Measurements from ENCODE around the gene CST8. TPM values are rescaled to one million over a fixed set of nuclear protein-coding genes. Genes with fewer than 3 reads are reported as not detected.

CST8 gene
- total and polyA plus RNA-seq, 2 of the 4 experiments (the other 2 are of a cell fraction) = not detected

DNA sequence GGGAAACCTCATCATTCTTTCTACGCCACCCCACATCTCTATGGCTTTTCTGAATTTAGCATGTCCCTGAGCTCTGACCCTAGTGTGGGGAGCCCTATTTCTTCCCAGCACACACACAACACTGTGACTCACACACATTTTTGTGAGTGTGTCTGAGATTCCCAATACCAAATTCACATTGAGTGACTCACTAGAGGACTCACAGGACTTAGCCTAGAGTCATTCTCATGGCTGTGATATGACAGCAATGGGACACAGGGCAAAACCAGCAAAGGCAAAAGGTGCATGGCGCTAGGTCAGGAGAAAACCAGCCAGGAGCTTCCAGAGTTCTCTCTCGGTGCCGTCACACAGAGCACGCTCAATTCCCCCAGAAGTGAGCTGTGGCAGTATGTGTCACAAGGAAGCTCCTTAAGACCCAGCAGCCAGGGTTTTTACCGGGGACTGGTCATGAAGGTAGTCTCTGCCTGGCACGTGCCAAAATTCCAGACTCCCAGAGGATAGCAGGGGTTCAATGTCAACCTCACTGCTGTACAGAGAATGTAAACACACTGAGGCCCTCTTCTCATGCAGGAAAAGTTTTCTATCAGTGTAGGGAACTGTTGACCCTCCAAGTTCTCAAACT is 45.2 kb upstream of the CST8 start:
- no peak overlapping the region; a peak in 1 of 4 replicates for H4K8ac ChIP-seq (ENCODE audit: low read depth in 2 of 2, low read length in 2 of 2)
- peaks cover 6% of the 10 kb centered on the region; the same call in 1 of the 2 replicates for H3K9me1 ChIP-seq (ENCODE audit: insufficient read depth, low read length)
- no peak overlapping the region for H2BK120ac ChIP-seq (ENCODE audit: low read depth, low read length)
- H3K4me1 ChIP-seq (ENCODE audit: control insufficient read depth, insufficient read depth, low read length) = 0 out of 2 replicates have a peak, but pooled peaks cover 3% of the 10 kb centered on the region
- ATAC-seq (ENCODE audit: low read depth) (peak; percentile 76), DNase-seq (peak; percentile 83)
- no peak overlapping the region; the same call in 1 of the 2 replicates for H3K4ac ChIP-seq (ENCODE audit: low read depth, low read length)
- no peak overlapping the region for H4K5ac ChIP-seq (ENCODE audit: low read depth, low read length)
- no peak overlapping the region for H2AFZ ChIP-seq (replicated peaks; ENCODE audit: low read length, poor library complexity)
- no peaks in the 10 kb centered on the region for H3K79me1 ChIP-seq (ENCODE audit: low read depth in 1 of 2, low read length in 2 of 2)
- no CpG with 5 or more reads among the region's 7 CpGs for WGBS, 2 experiments (ENCODE audit: extremely low coverage in 2 of 2, insufficient read length in 1 of 2)
- CTCF ChIA-PET = interaction anchor here (0.6 kb wide), 1 partner anchor 70 kb away, joined by 5 read pairs; no protein-coding TSS in a partner anchor
- H3K36me3 ChIP-seq (ENCODE audit: control insufficient read depth, insufficient read depth, low read length) = no peaks in the 10 kb centered on the region
- H3K14ac ChIP-seq (replicated peaks; ENCODE audit: low read depth, low read length) = 0 out of 2 replicates have a peak overlapping the region, but pooled peaks have one; percentile 23
- POLR2A ChIA-PET (ENCODE audit: unreplicated experiment) = no interaction called here
- H2BK20ac ChIP-seq (ENCODE audit: low read depth, low read length) = no peak overlapping the region
- TF ChIP-seq CHD1 (IDR thresholded peaks at IDR 0.05; ENCODE audit: low read depth, low read length) (no peak), FOS (IDR thresholded peaks at IDR 0.05; ENCODE audit: low read depth, low read length) (peak; percentile 77), BHLHE40 (IDR thresholded peaks at IDR 0.05; ENCODE audit: low read depth, low read length) (peak; percentile 53), MAZ (IDR thresholded peaks at IDR 0.05; ENCODE audit: borderline replicate concordance, low read depth, low read length) (no peak), NFE2L2 (IDR thresholded peaks at IDR 0.05; ENCODE audit: low read depth, low read length) (no peak)
- dilution Hi-C loops (cut with HindIII; ENCODE audit: low sequenced_read_pairs, unreplicated experiment) = no loop called here
- H4K20me1 ChIP-seq (ENCODE audit: insufficient read depth, low read length) = no peaks in the 10 kb centered on the region
- no peak overlapping the region for H3K27ac ChIP-seq (ENCODE audit: insufficient read depth, low read length)
- in situ Hi-C loops (cut with MboI; ENCODE audit: low sequenced_read_pairs) = loop anchor here (10.0 kb wide), 1 partner anchor 159 kb away; the partner anchor contains the start of gene CST9
- H4K91ac ChIP-seq (ENCODE audit: insufficient read depth, low read depth, low read length) = no peak overlapping the region
- H3K56ac ChIP-seq (ENCODE audit: extremely low read depth, insufficient read depth, low read length) = no peak overlapping the region
- H3K9me3 ChIP-seq (ENCODE audit: control insufficient read depth, insufficient read depth, low read length) = no peaks in the 10 kb centered on the region
- H3K9ac ChIP-seq (ENCODE audit: low read depth, low read length) = no peak overlapping the region
- intact Hi-C loops (cut with micrococcal nuclease) = loop anchor here (1.0 kb wide), 1 partner anchor 96 kb away; no protein-coding TSS in a partner anchor
- H2BK15ac ChIP-seq (ENCODE audit: low read depth, low read length) = no peak overlapping the region
- H2BK5ac ChIP-seq (ENCODE audit: low read depth, low read length, poor library complexity, severe bottlenecking) = no peak overlapping the region
- no peak overlapping the region for H3K23ac ChIP-seq (ENCODE audit: low read depth, low read length)
- no peak overlapping the region for H3K4me3 ChIP-seq (ENCODE audit: insufficient read depth, low read depth, low read length)
- H2AK5ac ChIP-seq (ENCODE audit: low read depth, low read length) = no peak overlapping the region
- no TSS peak for BruUV-seq (replicated peaks)
- H2AK9ac ChIP-seq (replicated peaks; ENCODE audit: low read depth, low read length, poor library complexity) = no peak overlapping the region
- no peak overlapping the region for H3K18ac ChIP-seq (ENCODE audit: low read depth, low read length)
- no peak overlapping the region for H3K4me2 ChIP-seq (ENCODE audit: low read depth, low read length)
- H3K27me3 ChIP-seq (ENCODE audit: control insufficient read depth, insufficient read depth, low read length) = no peaks in the 10 kb centered on the region
